GM12878 (cell line): ENCODE data around the gene CHCHD3.

Experiments used
- CREB1 ChIP-seq: IDR thresholded peaks from 2 replicates; pipeline ENCODE4 v1.6.1; 2012; ENCODE audit warnings: low read depth, mild to moderate bottlenecking, inconsistent platforms
- FOXK2 ChIP-seq: fragments of 450-650 bp; IDR thresholded peaks from 2 replicates; pipeline ENCODE4 v1.6.1; 2017; ENCODE audit warnings: mild to moderate bottlenecking, moderate library complexity
- HCFC1 ChIP-seq: fragments of 150-350 bp; IDR thresholded peaks from 2 replicates; pipeline ENCODE4 v1.6.1; 2014; ENCODE audit warnings: low read length
- JUND ChIP-seq: IDR thresholded peaks from 2 replicates; pipeline ENCODE4 v1.6.1; 2012; ENCODE audit warnings: low read depth, mild to moderate bottlenecking, low read length, improper control_type of control experiment, moderate library complexity
- MEF2B ChIP-seq: fragments of 450-650 bp; IDR thresholded peaks from 2 replicates; pipeline ENCODE4 v1.6.1; 2018; ENCODE audit warnings: mild to moderate bottlenecking, moderate library complexity; ENCODE audit not compliant: partially characterized antibody, poor library complexity, severe bottlenecking
- MTA3 ChIP-seq: IDR thresholded peaks from 2 replicates; pipeline ENCODE4 v1.6.1; 2012; ENCODE audit warnings: low read length, inconsistent platforms, borderline replicate concordance
- NFYB ChIP-seq: IDR thresholded peaks from 2 replicates; pipeline ENCODE4 v1.6.1; 2011; ENCODE audit warnings: low read depth, mild to moderate bottlenecking, low read length, improper control_type of control experiment, moderate library complexity; ENCODE audit not compliant: insufficient read depth
- POLR2A ChIP-seq: IDR thresholded peaks from 2 replicates; pipeline ENCODE4 v1.6.1; 2011; ENCODE audit warnings: low read depth, mild to moderate bottlenecking, low read length
- SIX5 ChIP-seq: IDR thresholded peaks from 2 replicates; pipeline ENCODE4 v1.6.1; 2011; ENCODE audit warnings: mild to moderate bottlenecking, low read depth, low read length, moderate library complexity; ENCODE audit not compliant: severe bottlenecking
- ZNF274 ChIP-seq: IDR thresholded peaks from one replicate; pipeline ENCODE4 v1.8.0; 2011; ENCODE audit not compliant: insufficient read length, insufficient read depth
- TF ChIP-seq, protein P1 (sequence below), 3 experiments: IDR thresholded peaks in 2 of 3; conservative IDR thresholded peaks in 1 of 3; 2 replicates each; pipeline ENCODE4 v1.5.1; 2011; ENCODE audit warnings: low read depth in 3 of 3, low read length in 3 of 3, mild to moderate bottlenecking in 3 of 3, control low read depth in 2 of 3, moderate library complexity in 2 of 3, inconsistent platforms in 1 of 3, mixed read lengths in 1 of 3; ENCODE audit not compliant: control insufficient read depth in 2 of 3, insufficient read depth in 1 of 3; ENCODE audit errors: extremely low read depth in 1 of 3
- TF ChIP-seq, protein P2 (sequence below): IDR thresholded peaks from 2 replicates; pipeline ENCODE4 v1.6.1; 2011; ENCODE audit warnings: borderline replicate concordance, low read depth, mild to moderate bottlenecking, moderate library complexity, mixed read lengths, low read length; ENCODE audit not compliant: insufficient read depth; ENCODE audit errors: extremely low read length
- TF ChIP-seq, protein P3 (sequence below): IDR thresholded peaks from 2 replicates; pipeline ENCODE4 v1.6.1; 2012; ENCODE audit warnings: low read depth, low read length, improper control_type of control experiment

DNA sequence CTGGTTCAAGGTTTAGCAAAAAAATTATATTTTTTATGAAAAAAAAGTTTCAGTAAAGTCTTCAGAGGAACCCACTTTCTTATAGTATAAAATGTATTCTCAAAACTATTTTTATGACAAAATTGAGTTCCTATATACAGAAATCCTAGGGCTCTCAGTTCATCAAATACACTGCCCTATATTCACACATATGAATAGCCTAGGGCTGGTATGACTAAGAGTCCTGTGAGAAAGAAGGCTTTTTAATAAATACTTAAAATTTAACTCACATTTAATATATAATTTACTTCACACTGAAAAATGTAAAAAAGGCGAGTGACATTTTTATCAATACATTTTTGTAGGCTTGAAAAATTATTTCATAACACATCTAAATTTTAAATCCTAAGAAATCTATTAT is 16.6 kb downstream of the CHCHD3 start:
- TF ChIP-seq, protein P1, sequence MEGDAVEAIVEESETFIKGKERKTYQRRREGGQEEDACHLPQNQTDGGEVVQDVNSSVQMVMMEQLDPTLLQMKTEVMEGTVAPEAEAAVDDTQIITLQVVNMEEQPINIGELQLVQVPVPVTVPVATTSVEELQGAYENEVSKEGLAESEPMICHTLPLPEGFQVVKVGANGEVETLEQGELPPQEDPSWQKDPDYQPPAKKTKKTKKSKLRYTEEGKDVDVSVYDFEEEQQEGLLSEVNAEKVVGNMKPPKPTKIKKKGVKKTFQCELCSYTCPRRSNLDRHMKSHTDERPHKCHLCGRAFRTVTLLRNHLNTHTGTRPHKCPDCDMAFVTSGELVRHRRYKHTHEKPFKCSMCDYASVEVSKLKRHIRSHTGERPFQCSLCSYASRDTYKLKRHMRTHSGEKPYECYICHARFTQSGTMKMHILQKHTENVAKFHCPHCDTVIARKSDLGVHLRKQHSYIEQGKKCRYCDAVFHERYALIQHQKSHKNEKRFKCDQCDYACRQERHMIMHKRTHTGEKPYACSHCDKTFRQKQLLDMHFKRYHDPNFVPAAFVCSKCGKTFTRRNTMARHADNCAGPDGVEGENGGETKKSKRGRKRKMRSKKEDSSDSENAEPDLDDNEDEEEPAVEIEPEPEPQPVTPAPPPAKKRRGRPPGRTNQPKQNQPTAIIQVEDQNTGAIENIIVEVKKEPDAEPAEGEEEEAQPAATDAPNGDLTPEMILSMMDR (IDR thresholded peaks at IDR 0.05 in 2 of 3, conservative IDR thresholded peaks at IDR 0.05 in 1 of 3; ENCODE audit: control insufficient read depth in 2 of 3, extremely low read depth in 1 of 3, insufficient read depth in 1 of 3, low read depth in 3 of 3, low read length in 3 of 3): no peak
- no peak for TF ChIP-seq MTA3
- no peak for TF ChIP-seq JUND
- TF ChIP-seq POLR2A: no peak
- TF ChIP-seq FOXK2: no peak
- TF ChIP-seq CREB1: no peak
- TF ChIP-seq SIX5: no peak
- TF ChIP-seq HCFC1: no peak
- TF ChIP-seq, protein P2, sequence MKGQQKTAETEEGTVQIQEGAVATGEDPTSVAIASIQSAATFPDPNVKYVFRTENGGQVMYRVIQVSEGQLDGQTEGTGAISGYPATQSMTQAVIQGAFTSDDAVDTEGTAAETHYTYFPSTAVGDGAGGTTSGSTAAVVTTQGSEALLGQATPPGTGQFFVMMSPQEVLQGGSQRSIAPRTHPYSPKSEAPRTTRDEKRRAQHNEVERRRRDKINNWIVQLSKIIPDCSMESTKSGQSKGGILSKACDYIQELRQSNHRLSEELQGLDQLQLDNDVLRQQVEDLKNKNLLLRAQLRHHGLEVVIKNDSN: no peak
- TF ChIP-seq, protein P3, sequence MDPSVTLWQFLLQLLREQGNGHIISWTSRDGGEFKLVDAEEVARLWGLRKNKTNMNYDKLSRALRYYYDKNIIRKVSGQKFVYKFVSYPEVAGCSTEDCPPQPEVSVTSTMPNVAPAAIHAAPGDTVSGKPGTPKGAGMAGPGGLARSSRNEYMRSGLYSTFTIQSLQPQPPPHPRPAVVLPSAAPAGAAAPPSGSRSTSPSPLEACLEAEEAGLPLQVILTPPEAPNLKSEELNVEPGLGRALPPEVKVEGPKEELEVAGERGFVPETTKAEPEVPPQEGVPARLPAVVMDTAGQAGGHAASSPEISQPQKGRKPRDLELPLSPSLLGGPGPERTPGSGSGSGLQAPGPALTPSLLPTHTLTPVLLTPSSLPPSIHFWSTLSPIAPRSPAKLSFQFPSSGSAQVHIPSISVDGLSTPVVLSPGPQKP: no peak
- TF ChIP-seq NFYB: no peak
- no peak for TF ChIP-seq ZNF274
- no peak for TF ChIP-seq MEF2B
